Activated CD4-positive, alpha-beta memory T cell treated with anti-CD3 and anti-CD28 coated beads, Interleukin-2, amount 10 ng/mL, durations not matched to agents 7 days and 5 days (primary cell): Measurements from ENCODE around the gene RUNX1. TPM values are rescaled to one million over a fixed set of nuclear protein-coding genes. Genes with fewer than 3 reads are reported as not detected.
A peak's percentile ranks its signal among the peaks of the same experiment; 100 is the strongest.

Experiments used
- CTCF ChIA-PET: fragments of 350-600 bp; sonication (Branson Sonifier 250); formaldehyde crosslinking; loops from one replicate; lab custom pipeline; 2021; ENCODE audit warnings: antibody characterized with exemption, inconsistent platforms; lab: Charles Lee
- POLR2A ChIA-PET: fragments of 350-600 bp; sonication (Branson Sonifier 250); formaldehyde crosslinking; loops from one replicate; lab custom pipeline; 2021; ENCODE audit warnings: antibody characterized with exemption; lab: Charles Lee
- DNase-seq: peaks from one replicate; pipeline ENCODE4 v3.0.0-alpha.2; 2020
- H3K27ac Mint-ChIP-seq: one replicate; pipeline ENCODE4 v1.8.0; 2021; ENCODE audit warnings: mild to moderate bottlenecking, mixed read lengths
- H3K27me3 Mint-ChIP-seq: one replicate; pipeline ENCODE4 v1.8.0; 2021; ENCODE audit warnings: mixed read lengths
- H3K36me3 Mint-ChIP-seq: one replicate; pipeline ENCODE4 v1.8.0; 2021; ENCODE audit warnings: low read depth, mixed read lengths
- H3K4me1 Mint-ChIP-seq: one replicate; pipeline ENCODE4 v1.8.0; 2021; ENCODE audit warnings: mixed read lengths
- H3K4me3 Mint-ChIP-seq: one replicate; pipeline ENCODE4 v1.8.0; 2021; ENCODE audit warnings: mild to moderate bottlenecking, mixed read lengths
- H3K9me3 Mint-ChIP-seq: one replicate; pipeline ENCODE4 v1.8.0; 2021; ENCODE audit warnings: mixed read lengths
- total RNA-seq, 2 experiments: library from RNA; stranded (reverse); gene quantifications; one replicate each; pipeline ENCODE4 v1.2.3, GENCODE V29; 2021

The RUNX1 gene
- total RNA-seq, 2 experiments from 2014 or later = 53.0 to 56.3 TPM

GRCh38 chr21:34766862-34767261 is 282.2 kb downstream of the RUNX1 start:
- POLR2A ChIA-PET = no interaction called here
- Mint-ChIP-seq H3K9me3 (no peaks in the 10 kb centered on the region), H3K27me3 (peaks cover 5% of the 10 kb centered on the region), H3K4me1 (no peaks in the 10 kb centered on the region), H3K4me3 (no peak overlapping the region), H3K27ac (no peak overlapping the region), H3K36me3 (no peaks in the 10 kb centered on the region)
- CTCF ChIA-PET = no interaction called here
- no peak for DNase-seq

- CTCF ChIA-PET = interaction anchor here (1.3 kb wide), 1 partner anchor 20 kb away, joined by 5 read pairs; no protein-coding TSS in a partner anchor
- POLR2A ChIA-PET = no interaction called here
- Mint-ChIP-seq H3K27me3 (peaks cover 5% of the 10 kb centered on the region), H3K27ac (no peak overlapping the region), H3K4me3 (no peak overlapping the region), H3K4me1 (no peaks in the 10 kb centered on the region), H3K36me3 (no peaks in the 10 kb centered on the region), H3K9me3 (no peaks in the 10 kb centered on the region)
- no peak for DNase-seq
Measured at GRCh38 chr21:34765619-34766018, 283.5 kb downstream of the RUNX1 start.

GRCh38 chr21:34764715-34765284 is 284.3 kb downstream of the RUNX1 start:
- Mint-ChIP-seq H3K36me3 (no peaks in the 10 kb centered on the region), H3K27ac (no peak overlapping the region), H3K4me3 (no peak overlapping the region), H3K4me1 (no peaks in the 10 kb centered on the region), H3K27me3 (peaks cover 5% of the 10 kb centered on the region), H3K9me3 (no peaks in the 10 kb centered on the region)
- POLR2A ChIA-PET = no interaction called here
- CTCF ChIA-PET = no interaction called here
- DNase-seq = no peak

- no peaks in the 10 kb centered on the region for H3K36me3 Mint-ChIP-seq
- H3K27ac Mint-ChIP-seq = no peak overlapping the region
- no peak for DNase-seq
- no peaks in the 10 kb centered on the region for H3K4me1 Mint-ChIP-seq
- ChIA-PET CTCF (interaction anchor here (0.7 to 1.0 kb wide), 2 partner anchors 72 to 127 kb away, joined by 3 to 4 read pairs; no protein-coding TSS in a partner anchor), POLR2A (no interaction called here)
- H3K9me3 Mint-ChIP-seq = no peaks in the 10 kb centered on the region
- H3K27me3 Mint-ChIP-seq = peaks cover 5% of the 10 kb centered on the region
- no peak overlapping the region for H3K4me3 Mint-ChIP-seq
Measured at GRCh38 chr21:34762786-34763185, 286.3 kb downstream of the RUNX1 start.

- Mint-ChIP-seq H3K4me3 (no peak overlapping the region), H3K4me1 (no peaks in the 10 kb centered on the region), H3K36me3 (no peaks in the 10 kb centered on the region), H3K27ac (no peak overlapping the region), H3K9me3 (no peaks in the 10 kb centered on the region), H3K27me3 (no peaks in the 10 kb centered on the region)
- ChIA-PET CTCF (interaction anchor here (0.7 to 1.0 kb wide), 2 partner anchors 16 to 71 kb away, joined by 4 read pairs; no protein-coding TSS in a partner anchor), POLR2A (no interaction called here)
- DNase-seq = no peak
Measured at GRCh38 chr21:34761758-34762330, 287.3 kb downstream of the RUNX1 start.

GRCh38 chr21:34754690-34755647 is 294.1 kb downstream of the RUNX1 start:
- H3K27me3 Mint-ChIP-seq = peaks cover 35% of the 10 kb centered on the region
- DNase-seq = no peak
- H3K4me3 Mint-ChIP-seq = no peak overlapping the region
- H3K36me3 Mint-ChIP-seq = no peaks in the 10 kb centered on the region
- no peaks in the 10 kb centered on the region for H3K9me3 Mint-ChIP-seq
- POLR2A ChIA-PET = interaction anchor here (0.7 kb wide), 1 partner anchor 452 kb away, joined by 3 read pairs; no protein-coding TSS in a partner anchor
- H3K4me1 Mint-ChIP-seq = no peaks in the 10 kb centered on the region
- CTCF ChIA-PET = no interaction called here
- H3K27ac Mint-ChIP-seq = no peak overlapping the region

- H3K4me3 Mint-ChIP-seq = no peak overlapping the region
- no peak overlapping the region for H3K27ac Mint-ChIP-seq
- H3K4me1 Mint-ChIP-seq = peaks cover 4% of the 10 kb centered on the region
- H3K27me3 Mint-ChIP-seq = peaks cover 27% of the 10 kb centered on the region
- no peaks in the 10 kb centered on the region for H3K36me3 Mint-ChIP-seq
- DNase-seq = no peak
- ChIA-PET CTCF (no interaction called here), POLR2A (no interaction called here)
- H3K9me3 Mint-ChIP-seq = no peaks in the 10 kb centered on the region
Measured at GRCh38 chr21:34748862-34749261, 300.2 kb downstream of the RUNX1 start.

- peaks cover 4% of the 10 kb centered on the region for H3K4me1 Mint-ChIP-seq
- POLR2A ChIA-PET = interaction anchor here (0.9 to 1.4 kb wide), 4 partner anchors 142 to 655 kb away, joined by 3 to 11 read pairs (median 4); no protein-coding TSS in a partner anchor
Measured at GRCh38 chr21:34745557-34746255, 303.4 kb downstream of the RUNX1 start.

GRCh38 chr21:34744801-34745200 is 304.3 kb downstream of the RUNX1 start:
- ChIA-PET CTCF (interaction anchor here (1.1 to 3.1 kb wide), 19 partner anchors 8 to 1095 kb away, joined by 3 to 31 read pairs (median 5); no protein-coding TSS in a partner anchor), POLR2A (interaction anchor here (1.0 to 1.4 kb wide), 2 partner anchors 143 to 293 kb away, joined by 4 to 11 read pairs; no protein-coding TSS in a partner anchor)
- peaks cover 4% of the 10 kb centered on the region for H3K4me1 Mint-ChIP-seq
- no peak overlapping the region for H3K27ac Mint-ChIP-seq
- peaks cover 25% of the 10 kb centered on the region for H3K27me3 Mint-ChIP-seq
- no peak overlapping the region for H3K4me3 Mint-ChIP-seq
- H3K9me3 Mint-ChIP-seq = no peaks in the 10 kb centered on the region
- no peak for DNase-seq
- no peaks in the 10 kb centered on the region for H3K36me3 Mint-ChIP-seq

More at GRCh38 chr21:34745557-34746255, 303.4 kb downstream of the RUNX1 start:
- Mint-ChIP-seq H3K27me3 (peaks cover 25% of the 10 kb centered on the region), H3K4me3 (peak overlapping the region; percentile 3), H3K9me3 (no peaks in the 10 kb centered on the region), H3K27ac (no peak overlapping the region), H3K36me3 (no peaks in the 10 kb centered on the region)
- CTCF ChIA-PET = interaction anchor here (0.6 to 3.1 kb wide), 38 partner anchors 9 to 1282 kb away, joined by 3 to 31 read pairs (median 4); no protein-coding TSS in a partner anchor
- peak; percentile 63 for DNase-seq

GRCh38 chr21:34743831-34744230 is 305.3 kb downstream of the RUNX1 start:
- no peak overlapping the region for H3K4me3 Mint-ChIP-seq
- CTCF ChIA-PET = interaction anchor here (1.0 kb wide), 1 partner anchor 10 kb away, joined by 3 read pairs; no protein-coding TSS in a partner anchor
- H3K9me3 Mint-ChIP-seq = no peaks in the 10 kb centered on the region
- H3K27ac Mint-ChIP-seq = no peak overlapping the region
- no peak for DNase-seq
- H3K36me3 Mint-ChIP-seq = no peaks in the 10 kb centered on the region
- peaks cover 24% of the 10 kb centered on the region for H3K27me3 Mint-ChIP-seq
- peaks cover 4% of the 10 kb centered on the region for H3K4me1 Mint-ChIP-seq
- POLR2A ChIA-PET = no interaction called here

GRCh38 chr21:34743285-34743684 is 305.8 kb downstream of the RUNX1 start:
- no peak for DNase-seq
- Mint-ChIP-seq H3K4me1 (peaks cover 4% of the 10 kb centered on the region), H3K27ac (no peak overlapping the region), H3K9me3 (no peaks in the 10 kb centered on the region), H3K4me3 (no peak overlapping the region), H3K36me3 (no peaks in the 10 kb centered on the region), H3K27me3 (peaks cover 26% of the 10 kb centered on the region)
- CTCF ChIA-PET = interaction anchor here (1.0 kb wide), 1 partner anchor 10 kb away, joined by 3 read pairs; no protein-coding TSS in a partner anchor
- POLR2A ChIA-PET = no interaction called here

- DNase-seq = no peak
- Mint-ChIP-seq H3K4me1 (no peaks in the 10 kb centered on the region), H3K4me3 (no peak overlapping the region), H3K27me3 (peaks cover 42% of the 10 kb centered on the region), H3K36me3 (no peaks in the 10 kb centered on the region), H3K27ac (no peak overlapping the region), H3K9me3 (no peaks in the 10 kb centered on the region)
- CTCF ChIA-PET = no interaction called here
- POLR2A ChIA-PET = no interaction called here
Measured at GRCh38 chr21:34740198-34740597, 308.9 kb downstream of the RUNX1 start.
